ENCODE data around the gene FAM151A.

FAM151A gene

GRCh38 chr1:54623216-54624007 lies at the start of gene FAM151A:
Gene FAM151A, minus strand, starts transcription at chr1:54623525. Its CDS starts 130 bp downstream, at chr1:54623395.
- no peak within 1 kb of the TSS for H3K4me3 ChIP-seq (ENCODE audit: low read length)
- no peak for TF ChIP-seq CTCF (conservative IDR thresholded peaks at IDR 0.05; ENCODE audit: low read depth, low read length)
- no peak for DNase-seq (ENCODE audit: low read depth)

- TF ChIP-seq CTCF (conservative IDR thresholded peaks at IDR 0.05; ENCODE audit: low read depth, low read length), result peak; percentile 89
- no peak for DNase-seq (ENCODE audit: low read depth)
- H3K4me3 ChIP-seq (ENCODE audit: low read length), result no peak overlapping the region
These were observed 48.8 kb upstream of the FAM151A start for GRCh38 chr1:54671985-54672608.

GRCh38 chr1:54668567-54668966 lies 45.2 kb upstream of the FAM151A start:
- H3K4me3 ChIP-seq (ENCODE audit: low read length), result no peak overlapping the region
- no peak for TF ChIP-seq CTCF (conservative IDR thresholded peaks at IDR 0.05; ENCODE audit: low read depth, low read length)
- DNase-seq (ENCODE audit: low read depth), result no peak

- no peak for DNase-seq (ENCODE audit: low read depth)
- TF ChIP-seq CTCF (conservative IDR thresholded peaks at IDR 0.05; ENCODE audit: low read depth, low read length), result no peak
- H3K4me3 ChIP-seq (ENCODE audit: low read length), result no peak overlapping the region
These were observed 44.5 kb upstream of the FAM151A start for GRCh38 chr1:54667797-54668196.

- no peak for DNase-seq (ENCODE audit: low read depth)
- TF ChIP-seq CTCF (conservative IDR thresholded peaks at IDR 0.05; ENCODE audit: low read depth, low read length), result no peak
- H3K4me3 ChIP-seq (ENCODE audit: low read length), result no peak overlapping the region
These were observed 43.0 kb upstream of the FAM151A start for GRCh38 chr1:54666333-54666732.

GRCh38 chr1:54665852-54666251 lies 42.5 kb upstream of the FAM151A start:
- no peak for TF ChIP-seq CTCF (conservative IDR thresholded peaks at IDR 0.05; ENCODE audit: low read depth, low read length)
- no peak for DNase-seq (ENCODE audit: low read depth)
- H3K4me3 ChIP-seq (ENCODE audit: low read length), result no peak overlapping the region

GRCh38 chr1:54664364-54664763 lies 41.0 kb upstream of the FAM151A start:
- no peak for DNase-seq (ENCODE audit: low read depth)
- no peak overlapping the region for H3K4me3 ChIP-seq (ENCODE audit: low read length)
- TF ChIP-seq CTCF (conservative IDR thresholded peaks at IDR 0.05; ENCODE audit: low read depth, low read length), result no peak

Data from retinal pigment epithelial cell (primary cell).